ENCODE results near the gene RNF224. TPM values are rescaled to one million over a fixed set of nuclear protein-coding genes. Genes with fewer than 3 reads are reported as not detected.

RNF224 gene
- total RNA-seq (2022; extraction: Qiagen RNA extraction), result 0.07 to 0.24 TPM (median 0.14 TPM) in 5 replicates

DNA sequence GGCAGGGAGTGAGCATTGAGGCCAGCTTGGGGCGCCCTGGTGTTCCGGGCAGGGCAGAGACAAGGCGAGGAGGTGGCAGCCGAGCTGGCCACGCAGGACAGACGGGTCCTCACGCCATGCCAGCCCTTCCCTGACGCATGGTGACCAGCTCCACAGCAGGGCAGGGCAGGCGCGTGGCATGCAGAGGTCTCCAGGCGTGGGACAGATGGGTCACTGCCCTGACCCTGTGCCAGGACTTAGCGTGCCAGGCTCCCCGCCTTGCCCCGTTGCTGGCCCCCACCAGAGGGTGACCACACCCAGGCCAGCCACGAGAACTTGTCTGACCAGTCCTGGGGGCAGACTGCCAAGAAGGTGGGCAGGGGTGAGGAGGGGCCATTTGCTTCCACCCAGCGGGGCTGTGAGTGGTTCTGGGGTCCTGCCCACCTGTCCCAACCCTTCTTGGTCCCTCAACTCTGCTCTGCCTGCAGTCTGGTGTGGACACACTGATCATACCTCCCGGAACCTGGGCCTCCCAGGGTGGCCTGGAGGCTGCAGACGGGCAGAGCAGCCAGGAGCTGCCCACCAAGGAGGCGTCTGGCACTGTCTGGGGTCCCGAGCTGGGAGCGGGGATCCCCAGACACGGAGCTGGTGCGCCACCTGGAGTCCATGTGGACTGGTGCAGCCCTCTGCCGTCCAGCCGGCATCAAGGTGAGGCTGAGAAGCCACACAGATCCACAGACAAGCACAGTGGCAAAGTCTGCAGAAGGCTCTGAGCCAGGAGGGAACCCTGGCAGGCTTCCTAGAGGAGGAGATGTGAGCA is at the start of gene RNF224:
TSS of gene RNF224 (plus strand) at position 449 of the 799 bp plus-strand sequence. CDS start 834 bp downstream, outside the sequence.

DNA sequence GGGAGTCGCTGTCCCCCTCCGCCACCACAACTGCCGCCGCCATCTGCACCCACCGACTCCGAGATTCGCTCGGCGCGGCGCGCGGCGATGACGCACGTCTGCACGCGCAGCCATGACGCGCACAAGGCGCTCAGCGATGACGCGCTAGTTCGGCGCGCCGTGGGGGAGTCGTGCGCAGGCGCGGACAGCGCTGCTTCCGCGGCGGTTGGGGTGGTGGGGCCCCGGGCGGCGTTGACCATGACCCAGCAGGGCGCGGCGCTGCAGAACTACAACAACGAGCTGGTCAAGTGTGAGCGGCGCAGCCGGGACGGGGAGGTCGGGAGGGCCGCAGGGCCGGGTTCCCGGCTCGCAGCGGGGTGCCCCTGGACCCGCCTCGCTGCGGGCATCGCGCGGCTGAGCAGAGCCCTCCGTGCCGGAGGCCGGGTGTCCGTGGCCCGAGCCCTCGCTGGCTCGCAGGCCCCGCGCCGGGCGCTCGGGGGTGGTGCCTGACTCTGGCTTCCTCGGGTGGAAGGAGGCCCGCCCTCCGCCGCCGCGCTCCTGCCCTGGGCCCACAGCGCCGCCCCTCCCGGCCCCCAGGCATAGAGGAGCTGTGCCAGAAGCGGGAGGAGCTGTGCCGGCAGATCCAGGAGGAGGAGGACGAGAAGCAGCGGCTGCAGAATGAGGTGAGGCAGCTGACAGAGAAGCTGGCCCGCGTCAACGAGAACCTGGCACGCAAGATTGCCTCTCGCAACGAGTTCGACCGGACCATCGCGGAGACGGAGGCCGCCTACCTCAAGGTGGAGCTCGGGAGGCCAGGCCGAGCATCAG is 38.6 kb upstream of the RNF224 start, which contains the start of the genes ANAPC2 and SSNA1:
TSS of gene ANAPC2 (minus strand) at position 71 of the 807 bp plus-strand sequence. CDS start at position 43, 28 bp downstream.
TSS of gene SSNA1 (plus strand) at position 187 of the 807 bp plus-strand sequence. CDS start at position 238, 51 bp downstream.

DNA sequence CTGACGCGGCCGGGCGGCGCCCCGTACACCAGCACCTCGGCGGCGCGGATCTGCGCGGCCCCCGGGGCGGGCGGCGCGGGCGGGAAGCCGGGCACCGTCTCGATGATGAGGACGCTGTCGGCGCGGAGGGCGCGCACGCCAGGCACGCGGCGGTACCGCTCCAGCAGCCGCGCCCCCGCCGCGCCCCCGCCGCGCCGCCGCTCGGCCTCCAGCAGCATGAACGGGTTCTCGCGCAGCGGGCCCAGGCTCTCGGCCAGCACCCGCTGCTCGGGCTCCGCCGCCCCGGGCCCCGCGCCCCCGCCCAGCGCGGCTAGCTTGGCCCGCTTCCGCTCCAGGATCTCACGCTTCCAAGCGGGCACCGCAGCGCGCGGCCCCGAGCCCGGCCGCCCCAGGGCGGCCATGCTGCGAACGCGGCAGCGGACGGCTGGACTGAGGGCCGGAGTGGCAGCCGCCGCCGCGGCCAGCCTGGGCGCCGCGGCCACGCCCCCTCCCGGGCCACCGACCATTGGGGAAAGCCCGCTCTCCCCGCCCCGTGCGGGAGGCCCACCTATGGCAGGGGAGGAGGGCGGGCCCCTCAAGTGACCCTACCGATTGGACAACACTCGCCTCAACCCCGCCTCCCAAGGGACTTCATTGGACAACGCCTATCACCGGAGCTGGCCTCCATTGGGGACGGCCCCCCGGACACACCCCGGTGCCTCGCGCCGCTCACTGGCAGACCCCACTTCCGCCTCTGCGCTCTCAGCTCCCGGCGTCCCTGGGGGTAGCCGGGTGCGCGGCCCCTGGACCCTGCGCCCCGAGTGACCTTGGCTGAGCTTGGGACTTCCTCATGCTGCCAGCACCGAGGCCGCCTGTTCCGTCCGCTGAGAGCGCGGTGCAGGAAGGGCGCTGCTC is 26.7 kb upstream of the RNF224 start, which contains the start of gene TPRN:
TSS of gene TPRN (minus strand) at position 431 of the 894 bp plus-strand sequence. CDS start at position 401, 30 bp downstream.

DNA sequence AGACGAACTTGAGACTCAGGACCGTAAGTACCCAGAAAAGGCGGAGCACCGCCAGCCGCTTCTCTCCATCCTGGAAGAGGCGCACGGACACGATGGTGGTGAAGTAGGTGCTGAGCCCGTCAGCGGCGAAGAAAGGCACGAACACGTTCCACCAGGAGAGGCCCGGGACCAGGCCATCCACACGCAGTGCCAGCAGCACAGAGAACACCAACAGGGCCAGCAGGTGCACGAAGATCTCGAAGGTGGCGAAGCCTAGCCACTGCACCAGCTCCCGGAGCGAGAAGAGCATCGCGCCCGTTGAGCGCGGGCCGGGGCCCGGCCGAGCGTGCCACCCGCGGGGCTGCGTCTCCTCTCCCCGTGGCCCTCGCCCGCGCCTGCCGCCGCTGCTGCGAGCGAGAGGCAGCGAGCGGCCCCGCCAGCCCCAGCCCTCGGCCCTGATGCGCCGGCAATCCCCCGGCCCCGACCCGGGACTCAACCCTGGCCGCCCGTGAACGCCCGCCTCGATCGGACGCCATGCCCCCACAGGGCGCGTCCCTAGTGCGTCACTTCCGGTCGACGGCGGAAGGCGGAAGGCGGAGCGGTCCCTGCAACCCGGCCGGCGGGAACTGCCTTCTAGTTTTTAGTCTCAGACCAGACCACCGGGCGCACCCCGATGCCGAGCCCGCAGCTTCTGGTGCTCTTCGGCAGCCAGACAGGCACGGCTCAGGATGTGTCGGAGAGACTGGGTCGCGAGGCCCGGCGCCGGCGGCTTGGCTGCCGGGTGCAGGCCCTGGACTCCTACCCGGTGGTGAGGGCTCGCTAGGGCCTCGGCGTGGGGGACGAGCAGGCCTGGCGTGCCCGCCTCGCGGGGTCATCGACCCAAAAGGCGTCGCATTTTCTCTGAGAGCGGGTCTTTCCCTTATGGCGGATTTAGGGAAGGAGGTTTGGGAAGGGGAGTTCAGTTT is 21.9 kb upstream of the RNF224 start, which contains the start of the genes NDOR1 and TMEM203:
TSS of gene NDOR1 (plus strand) at position 575 of the 944 bp plus-strand sequence. CDS start at position 653, 78 bp downstream.
TSS of gene TMEM203 (minus strand) at position 523 of the 944 bp plus-strand sequence. CDS start at position 289, 234 bp downstream.

DNA sequence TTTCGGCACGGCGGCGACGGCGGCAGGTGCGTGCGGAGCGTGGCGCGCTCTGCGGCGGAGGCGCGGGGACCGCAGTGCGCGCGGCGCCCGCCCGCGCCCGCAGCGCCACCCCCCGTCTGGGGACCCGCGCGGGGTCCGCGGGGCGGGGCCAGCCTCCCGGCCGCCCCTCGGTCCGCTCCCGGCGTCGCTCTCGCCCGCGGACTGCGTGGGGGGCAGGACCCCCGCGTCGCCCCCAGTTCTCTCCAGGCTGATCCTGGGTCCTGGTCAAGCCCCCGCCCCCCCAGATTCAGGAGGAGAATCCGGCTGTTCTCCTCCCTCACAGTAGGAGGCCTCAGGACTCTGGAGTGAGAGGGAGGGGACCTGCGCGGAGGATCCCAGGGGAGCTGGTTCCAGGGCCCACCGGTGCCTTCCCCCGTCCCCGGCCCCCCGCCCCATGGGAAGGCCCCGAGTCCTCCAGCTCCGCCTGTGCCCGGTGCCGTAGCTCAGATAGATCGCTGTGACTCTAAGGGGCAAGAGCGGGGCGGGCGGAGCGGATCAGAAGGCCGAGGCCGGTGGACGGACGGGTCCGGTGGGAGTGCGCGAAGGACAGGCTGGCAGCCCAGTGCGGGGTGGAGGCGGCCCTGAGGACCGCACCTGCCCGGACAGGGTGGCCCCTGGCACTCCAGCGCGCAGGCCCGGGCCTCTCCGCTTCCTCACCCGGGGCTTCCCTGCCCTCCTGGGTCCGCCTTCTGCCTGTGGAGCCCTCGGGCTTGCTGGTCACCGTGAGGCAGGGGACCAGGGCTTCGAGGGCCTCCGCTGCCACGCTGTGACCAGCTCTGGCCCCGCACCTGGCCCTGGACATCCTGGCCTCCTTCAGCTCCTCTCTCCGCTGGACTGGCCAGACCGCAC is 4.9 kb upstream of the RNF224 start, which contains the start of gene RNF208:
TSS of gene RNF208 (minus strand) at position 51 of the 888 bp plus-strand sequence. CDS start 1,028 bp downstream, outside the sequence.

DNA sequence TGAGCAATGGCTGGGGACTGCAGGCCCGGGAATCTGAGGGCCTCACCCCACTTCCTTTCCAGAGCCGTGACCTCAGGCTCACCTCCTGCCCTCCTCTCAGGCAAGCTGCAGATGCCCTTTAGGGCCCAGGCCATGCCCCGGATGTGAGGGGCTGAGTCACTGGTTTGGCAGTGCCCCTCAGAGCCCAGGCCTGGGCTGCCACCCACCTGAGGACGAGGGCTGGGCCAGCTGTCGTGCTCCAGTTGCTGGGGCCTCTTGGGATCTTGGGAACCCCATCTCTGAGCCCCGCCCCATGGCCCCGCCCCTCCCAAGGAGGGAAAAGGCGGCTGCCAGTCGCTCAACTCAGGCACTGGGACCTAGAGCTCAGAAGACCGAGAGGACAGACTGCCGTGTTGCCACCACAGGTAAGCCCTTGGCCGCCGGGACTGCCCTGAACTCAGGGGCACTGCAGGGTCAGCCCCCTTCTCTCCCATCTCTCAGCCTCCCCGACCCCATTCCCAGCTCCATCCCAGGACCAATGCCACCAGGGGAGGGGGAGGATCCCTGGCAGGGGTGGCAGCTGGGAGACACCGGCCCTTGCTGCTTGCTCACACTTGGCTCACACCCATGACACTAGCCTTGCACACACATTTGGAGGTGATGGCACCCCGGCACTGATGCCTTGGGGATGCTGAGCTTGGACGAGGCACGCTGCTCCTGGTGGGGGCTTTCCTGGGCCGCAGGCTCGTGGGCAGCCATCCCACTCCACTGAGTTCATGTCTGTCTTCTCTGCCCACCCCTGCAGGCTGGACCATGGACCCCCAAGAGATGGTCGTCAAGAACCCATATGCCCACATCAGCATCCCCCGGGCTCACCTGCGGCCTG is 2.2 kb upstream of the RNF224 start, which contains the start of gene CYSRT1:
TSS of gene CYSRT1 (plus strand) at position 345 of the 865 bp plus-strand sequence. CDS start at position 793, 448 bp downstream.

DNA sequence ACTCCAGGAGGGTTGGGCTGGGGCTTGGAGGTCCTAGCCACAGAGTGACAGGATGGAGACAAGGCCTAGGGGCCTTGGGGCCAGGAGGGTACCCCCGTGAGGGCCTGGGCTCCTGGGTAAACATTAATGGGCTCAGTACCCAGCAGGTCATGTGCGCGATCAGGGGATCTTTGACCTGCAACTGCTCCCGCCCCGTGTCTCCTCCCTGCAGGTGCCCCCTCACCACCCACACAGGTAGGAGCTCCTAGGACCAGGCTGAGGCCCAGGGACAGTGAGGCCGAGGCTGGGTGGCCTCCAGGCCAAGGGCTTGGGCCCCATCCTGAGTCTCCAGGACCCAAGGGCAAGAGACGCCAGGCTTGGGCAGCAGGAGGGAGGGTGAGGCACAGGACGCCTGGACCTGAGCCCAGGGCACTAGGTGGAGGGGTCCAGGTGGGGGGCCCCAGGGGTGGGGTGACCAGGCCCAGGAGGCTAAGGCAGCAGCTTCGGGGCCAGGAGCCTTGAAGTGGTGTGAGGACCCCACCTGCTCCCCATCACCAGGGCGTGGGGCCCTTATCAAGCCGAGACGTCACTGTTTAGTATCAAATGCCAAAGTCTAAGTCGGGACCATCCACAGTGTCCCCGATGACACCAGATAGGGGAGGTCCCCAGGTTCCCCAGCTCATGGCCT is 3.5 kb downstream of the RNF224 start, which contains the start of gene SLC34A3:
TSS of gene SLC34A3 (plus strand) at position 197 of the 667 bp plus-strand sequence. CDS start 802 bp downstream, outside the sequence.

DNA sequence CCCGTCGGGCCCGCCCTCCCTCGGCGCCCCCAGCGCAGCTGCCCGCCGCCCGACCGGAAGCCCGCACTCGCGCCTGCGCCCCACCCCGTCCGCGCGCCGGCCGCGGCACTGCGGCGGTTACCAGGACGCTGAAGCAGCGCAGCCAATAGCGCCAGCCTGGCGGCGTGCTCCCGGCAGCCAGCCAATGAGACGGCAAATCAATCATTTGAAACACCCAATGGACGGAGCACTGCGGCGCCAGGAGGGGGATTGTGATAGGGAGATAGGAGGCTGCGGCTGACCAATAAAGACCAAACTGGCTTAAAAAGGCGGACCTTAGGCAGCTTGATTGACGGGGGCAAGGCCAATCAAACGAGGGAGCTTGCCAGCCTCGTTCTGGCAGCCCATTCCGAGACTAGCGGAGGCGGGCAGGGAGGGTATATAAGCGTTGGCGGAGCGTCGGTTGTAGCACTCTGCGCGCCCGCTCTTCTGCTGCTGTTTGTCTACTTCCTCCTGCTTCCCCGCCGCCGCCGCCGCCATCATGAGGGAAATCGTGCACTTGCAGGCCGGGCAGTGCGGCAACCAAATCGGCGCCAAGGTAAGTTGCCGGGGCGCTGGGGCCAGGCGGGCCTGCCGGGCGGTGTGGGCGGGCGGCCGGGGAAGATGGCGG is 13.7 kb downstream of the RNF224 start, which contains the start of gene TUBB4B:
TSS of gene TUBB4B (plus strand) at position 447 of the 649 bp plus-strand sequence. CDS start at position 521, 74 bp downstream.

DNA sequence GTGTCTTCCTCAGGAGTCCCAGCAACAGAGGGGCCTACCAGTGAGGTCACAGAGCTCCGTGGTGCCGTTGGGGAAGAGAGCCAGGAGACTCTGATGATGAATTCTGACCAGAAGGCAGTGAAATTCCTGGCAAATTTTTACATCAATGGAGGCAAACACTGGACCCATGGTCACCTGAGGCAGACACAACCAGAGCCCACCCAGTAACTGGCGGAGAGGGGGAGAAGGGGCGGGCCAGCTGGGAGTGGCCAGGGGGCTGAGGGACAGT is 23.8 kb downstream of the RNF224 start, which contains the start of gene STPG3:
TSS of gene STPG3 (plus strand) at position 93 of the 268 bp plus-strand sequence. CDS start at position 94, 1 bp downstream.

DNA sequence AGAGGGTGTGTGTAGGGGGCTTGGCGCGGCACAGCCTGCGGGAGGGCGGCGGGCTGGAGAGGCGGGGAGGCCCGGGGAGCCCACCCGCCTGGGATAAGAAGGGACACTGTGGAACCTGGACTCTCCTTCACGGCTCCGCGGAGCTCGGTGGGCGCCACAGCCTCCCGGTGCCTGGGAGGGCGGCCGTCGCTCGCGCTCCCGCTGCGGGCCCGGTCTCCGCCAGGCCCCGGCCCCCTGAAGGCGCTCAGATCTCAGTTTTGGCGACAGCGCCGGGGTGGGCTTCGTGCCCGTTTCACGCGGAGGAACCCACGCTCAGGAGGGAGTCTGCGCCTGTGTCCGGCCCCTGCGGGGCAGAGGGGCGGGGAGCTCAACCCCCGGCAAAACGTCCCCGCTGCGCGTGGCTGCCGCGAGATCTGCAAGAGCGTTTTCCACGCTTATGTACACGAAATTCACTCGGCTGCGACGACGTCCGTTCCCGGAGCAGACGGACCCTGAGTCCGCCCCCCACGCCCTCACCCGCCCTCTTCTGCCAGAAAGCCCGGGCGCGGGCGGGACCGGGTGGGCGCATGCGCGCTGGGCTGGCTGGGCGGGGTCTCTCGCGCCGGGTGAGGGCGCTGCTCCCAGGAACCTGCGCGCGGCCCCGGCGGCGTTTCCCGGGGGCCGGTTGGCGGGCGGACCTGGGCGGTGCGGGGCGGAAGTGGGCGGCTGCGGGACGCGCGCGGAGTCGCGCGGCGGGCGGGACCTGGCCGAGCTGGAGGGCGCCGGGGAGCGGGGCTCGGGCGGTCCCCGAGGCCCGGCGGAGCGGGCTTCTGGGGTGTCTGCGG is 27.5 kb downstream of the RNF224 start, which contains the start of gene NELFB:
TSS of gene NELFB (plus strand) at position 704 of the 824 bp plus-strand sequence.

DNA sequence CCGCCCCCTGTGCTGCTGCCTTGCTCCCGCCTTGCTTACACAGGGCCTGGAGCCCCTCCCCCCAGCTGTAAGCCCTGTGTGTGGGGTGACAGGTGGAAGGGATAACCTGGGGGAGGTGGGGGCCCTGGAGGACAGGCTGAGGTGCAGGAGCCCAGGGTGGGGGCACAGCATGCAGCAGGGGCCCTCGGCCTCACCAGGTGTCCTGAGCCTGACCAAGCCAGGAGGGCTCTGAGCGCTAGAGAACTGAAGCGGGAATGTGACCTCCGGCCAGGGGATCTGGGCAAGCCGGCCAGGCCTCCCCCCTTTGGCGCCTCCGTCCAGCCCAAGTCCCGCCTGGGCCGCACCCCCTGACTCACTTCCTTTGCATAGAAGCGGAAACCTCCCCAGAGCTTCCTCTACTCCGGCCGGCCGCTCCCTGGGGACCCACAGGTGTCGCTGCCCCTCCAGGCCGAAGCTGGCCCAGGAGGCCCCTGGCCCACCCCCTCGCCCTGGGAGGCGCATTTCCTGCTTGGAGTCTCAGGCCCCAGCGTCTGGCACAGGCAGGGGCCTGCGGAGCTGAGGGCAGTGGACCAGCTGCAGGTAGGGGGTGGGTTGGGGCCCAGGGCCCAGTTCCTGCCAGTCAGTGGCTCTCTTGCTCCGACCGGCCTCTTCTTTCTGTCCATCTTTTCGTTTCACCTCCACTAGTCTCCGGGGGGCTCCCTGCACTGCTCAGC is 50.2 kb downstream of the RNF224 start, which contains the start of gene TOR4A:
TSS of gene TOR4A (plus strand) at position 398 of the 713 bp plus-strand sequence. CDS start 964 bp downstream, outside the sequence.

All from A549 treated with Hydrocortisone at 1 μM for 4 hours (cell line).